OCI-M1 (cell line): ENCODE data around the gene DOK5.
"Not testable (repeated sequence)": the region's sequence is repeated elsewhere in the genome, so short reads cannot be mapped to it uniquely, and the experiment has no call there.

Experiments
- DNase-seq: peaks from one replicate; lab custom pipeline; 2025; lab: John Stamatoyannopoulos, UW

The DOK5 gene

GRCh38 chr20:54472607-54473006, 2.8 kb upstream of the DOK5 start:
- no peak for DNase-seq

GRCh38 chr20:54473340-54473739, 2.1 kb upstream of the DOK5 start:
- DNase-seq: no peak

GRCh38 chr20:54474046-54474445, 1.3 kb upstream of the DOK5 start:
- DNase-seq: no peak

- DNase-seq: no peak
These were observed 527 bp upstream of the DOK5 start for GRCh38 chr20:54474866-54475265.

- no peak for DNase-seq
These were observed 996 bp downstream of the DOK5 start for GRCh38 chr20:54476169-54477009.

GRCh38 chr20:54477191-54477955, 2.0 kb downstream of the DOK5 start:
- no peak for DNase-seq

- no peak for DNase-seq
These were observed 3.9 kb downstream of the DOK5 start for GRCh38 chr20:54479138-54479906.

- not testable (repeated sequence) for DNase-seq
These were observed 4.5 kb downstream of the DOK5 start for GRCh38 chr20:54479937-54480336.

- no peak for DNase-seq
These were observed 6.0 kb downstream of the DOK5 start for GRCh38 chr20:54481442-54481841.

GRCh38 chr20:54485631-54486030, 10.2 kb downstream of the DOK5 start:
- no peak for DNase-seq

- no peak for DNase-seq
These were observed 11.2 kb downstream of the DOK5 start for GRCh38 chr20:54486585-54486984.

GRCh38 chr20:54488442-54488841, 13.0 kb downstream of the DOK5 start:
- no peak for DNase-seq

- no peak for DNase-seq
These were observed 16.1 kb downstream of the DOK5 start for GRCh38 chr20:54491506-54491905.

GRCh38 chr20:54494303-54495006, 19.1 kb downstream of the DOK5 start:
- DNase-seq: no peak

- no peak for DNase-seq
These were observed 22.7 kb downstream of the DOK5 start for GRCh38 chr20:54497931-54498718.

GRCh38 chr20:54499111-54499510, 23.7 kb downstream of the DOK5 start:
- DNase-seq: no peak

GRCh38 chr20:54502179-54502578, 26.8 kb downstream of the DOK5 start:
- no peak for DNase-seq

GRCh38 chr20:54506643-54507042, 31.2 kb downstream of the DOK5 start:
- no peak for DNase-seq

GRCh38 chr20:54510541-54511129, 35.2 kb downstream of the DOK5 start:
- no peak for DNase-seq

- no peak for DNase-seq
These were observed 37.3 kb downstream of the DOK5 start for GRCh38 chr20:54512694-54513093.
